ENCODE data around the gene MTTP. TPM values are rescaled to one million over a fixed set of nuclear protein-coding genes. Genes with fewer than 3 reads are reported as not detected.

MTTP gene
- total RNA-seq, 1 experiment from 2014 or later: 0.20 TPM

DNA sequence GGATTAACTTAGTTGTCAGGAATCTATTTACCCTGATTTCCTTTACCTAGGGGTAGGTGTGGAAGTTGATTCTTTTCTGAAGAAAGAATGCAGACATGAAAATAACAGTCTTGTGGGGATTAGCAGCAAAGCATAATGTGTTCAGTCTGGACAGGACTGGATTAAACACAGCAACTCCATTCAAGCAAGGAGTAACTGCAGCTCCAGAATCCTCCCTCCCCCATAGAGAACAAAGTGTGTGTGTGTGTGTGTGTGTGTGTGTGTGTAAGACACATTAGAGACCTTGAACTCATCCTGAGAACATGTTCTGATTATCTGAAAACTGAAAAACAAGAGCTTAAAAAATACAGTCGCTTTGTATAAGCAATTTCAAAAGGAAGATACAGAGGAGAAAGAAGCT lies 73.7 kb downstream of the MTTP start:
- DNase-seq (ENCODE audit: low read depth, low spot score) (no peak), ATAC-seq (no peak)
- Histone ChIP-seq H4K20me1 (ENCODE audit: insufficient read depth) (no peaks in the 10 kb centered on the region), H3K79me2 (ENCODE audit: insufficient read depth, low read length) (no peaks in the 10 kb centered on the region), H3K9ac (ENCODE audit: low read length) (no peak overlapping the region), H3K27ac (ENCODE audit: low read depth, low read length) (no peak overlapping the region), H3K4me3 (replicated peaks in 1 of 2; ENCODE audit: low read depth in 1 of 2, low read length in 2 of 2) (no peak overlapping the region), H3K36me3 (ENCODE audit: control insufficient read depth in 1 of 2, insufficient read depth in 2 of 2, low read length in 2 of 2) (no peaks in the 10 kb centered on the region), H2AFZ (ENCODE audit: low read depth, low read length, poor library complexity, severe bottlenecking) (no peak overlapping the region), H3K4me2 (ENCODE audit: low read length) (no peak overlapping the region), H3K9me2 (ENCODE audit: insufficient read depth) (no peaks in the 10 kb centered on the region), H3K4me1 (ENCODE audit: control insufficient read depth in 1 of 2, insufficient read depth in 2 of 2, low read length in 2 of 2) (no peaks in the 10 kb centered on the region), H3K27me3 (ENCODE audit: insufficient read depth, low read length) (no peaks in the 10 kb centered on the region), H3K9me3 (ENCODE audit: control insufficient read depth in 1 of 2, insufficient read depth in 1 of 2, low read depth in 1 of 2, low read length in 2 of 2) (no peaks in the 10 kb centered on the region)
- no TSS peak for BruUV-seq (replicated peaks)
- ChIA-PET RAD21 (ENCODE audit: low non-redundant PET in 1 of 2, low total read pairs in 2 of 2, uncharacterized antibody in 2 of 2, unreplicated experiment in 2 of 2) (no interaction called here), CTCF (no interaction called here), POLR2A (no interaction called here)
- intact Hi-C loops (cut with micrococcal nuclease): no loop called here
- TF ChIP-seq POLR2A (IDR thresholded peaks at IDR 0.05; ENCODE audit: borderline replicate concordance, extremely low read depth, insufficient read depth, insufficient read length): no peak
- TF ChIP-seq, protein P1, sequence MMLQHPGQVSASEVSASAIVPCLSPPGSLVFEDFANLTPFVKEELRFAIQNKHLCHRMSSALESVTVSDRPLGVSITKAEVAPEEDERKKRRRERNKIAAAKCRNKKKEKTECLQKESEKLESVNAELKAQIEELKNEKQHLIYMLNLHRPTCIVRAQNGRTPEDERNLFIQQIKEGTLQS (IDR thresholded peaks at IDR 0.05): no peak
- TF ChIP-seq, protein P2, sequence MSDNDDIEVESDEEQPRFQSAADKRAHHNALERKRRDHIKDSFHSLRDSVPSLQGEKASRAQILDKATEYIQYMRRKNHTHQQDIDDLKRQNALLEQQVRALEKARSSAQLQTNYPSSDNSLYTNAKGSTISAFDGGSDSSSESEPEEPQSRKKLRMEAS (IDR thresholded peaks at IDR 0.05): no peak
- TF ChIP-seq, protein P3, sequence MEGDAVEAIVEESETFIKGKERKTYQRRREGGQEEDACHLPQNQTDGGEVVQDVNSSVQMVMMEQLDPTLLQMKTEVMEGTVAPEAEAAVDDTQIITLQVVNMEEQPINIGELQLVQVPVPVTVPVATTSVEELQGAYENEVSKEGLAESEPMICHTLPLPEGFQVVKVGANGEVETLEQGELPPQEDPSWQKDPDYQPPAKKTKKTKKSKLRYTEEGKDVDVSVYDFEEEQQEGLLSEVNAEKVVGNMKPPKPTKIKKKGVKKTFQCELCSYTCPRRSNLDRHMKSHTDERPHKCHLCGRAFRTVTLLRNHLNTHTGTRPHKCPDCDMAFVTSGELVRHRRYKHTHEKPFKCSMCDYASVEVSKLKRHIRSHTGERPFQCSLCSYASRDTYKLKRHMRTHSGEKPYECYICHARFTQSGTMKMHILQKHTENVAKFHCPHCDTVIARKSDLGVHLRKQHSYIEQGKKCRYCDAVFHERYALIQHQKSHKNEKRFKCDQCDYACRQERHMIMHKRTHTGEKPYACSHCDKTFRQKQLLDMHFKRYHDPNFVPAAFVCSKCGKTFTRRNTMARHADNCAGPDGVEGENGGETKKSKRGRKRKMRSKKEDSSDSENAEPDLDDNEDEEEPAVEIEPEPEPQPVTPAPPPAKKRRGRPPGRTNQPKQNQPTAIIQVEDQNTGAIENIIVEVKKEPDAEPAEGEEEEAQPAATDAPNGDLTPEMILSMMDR (IDR thresholded peaks at IDR 0.05 in 2 of 3, conservative IDR thresholded peaks at IDR 0.05 in 1 of 3; ENCODE audit: borderline replicate concordance in 1 of 3, insufficient read depth in 1 of 3, low read depth in 2 of 3, low read length in 2 of 3): no peak
- TF ChIP-seq, protein P4, sequence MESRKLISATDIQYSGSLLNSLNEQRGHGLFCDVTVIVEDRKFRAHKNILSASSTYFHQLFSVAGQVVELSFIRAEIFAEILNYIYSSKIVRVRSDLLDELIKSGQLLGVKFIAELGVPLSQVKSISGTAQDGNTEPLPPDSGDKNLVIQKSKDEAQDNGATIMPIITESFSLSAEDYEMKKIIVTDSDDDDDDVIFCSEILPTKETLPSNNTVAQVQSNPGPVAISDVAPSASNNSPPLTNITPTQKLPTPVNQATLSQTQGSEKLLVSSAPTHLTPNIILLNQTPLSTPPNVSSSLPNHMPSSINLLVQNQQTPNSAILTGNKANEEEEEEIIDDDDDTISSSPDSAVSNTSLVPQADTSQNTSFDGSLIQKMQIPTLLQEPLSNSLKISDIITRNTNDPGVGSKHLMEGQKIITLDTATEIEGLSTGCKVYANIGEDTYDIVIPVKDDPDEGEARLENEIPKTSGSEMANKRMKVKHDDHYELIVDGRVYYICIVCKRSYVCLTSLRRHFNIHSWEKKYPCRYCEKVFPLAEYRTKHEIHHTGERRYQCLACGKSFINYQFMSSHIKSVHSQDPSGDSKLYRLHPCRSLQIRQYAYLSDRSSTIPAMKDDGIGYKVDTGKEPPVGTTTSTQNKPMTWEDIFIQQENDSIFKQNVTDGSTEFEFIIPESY (IDR thresholded peaks at IDR 0.05; ENCODE audit: extremely low read depth, insufficient replicate concordance, low read length): no peak
- TF ChIP-seq ZFX (IDR thresholded peaks at IDR 0.05): no peak
- no peak for TF ChIP-seq ZNF274 (IDR thresholded peaks at IDR 0.05; ENCODE audit: low read depth, low read length)
- no peak for TF ChIP-seq SRF (IDR thresholded peaks at IDR 0.05; ENCODE audit: low read depth)
- no peak for TF ChIP-seq SP1 (IDR thresholded peaks at IDR 0.05; ENCODE audit: low read depth)

Measured in HCT116 (cell line).